HEK293 (cell line): ENCODE results near the gene DGCR8.

Experiments
- CTCF ChIA-PET: fragments of 350-600 bp; formaldehyde crosslinking; extraction: SDS; loops from one replicate; lab custom pipeline; 2021; ENCODE audit warnings: antibody characterized with exemption; lab: Yijun Ruan, JAX
- POLR2A ChIA-PET: fragments of 300-600 bp; formaldehyde crosslinking; extraction: SDS; loops from one replicate; lab custom pipeline; 2020; ENCODE audit warnings: antibody characterized with exemption, inconsistent platforms; lab: Yijun Ruan, JAX
- H3K27ac ChIP-seq: fragments of 200-500 bp; sonication (Bioruptor generic); 2 replicates; pipeline ENCODE4 v1.5.1; 2014; ENCODE audit warnings: low read depth, low read length, control low read depth, inconsistent platforms; ENCODE audit errors: extremely low read depth
- H3K36me3 ChIP-seq, 2 experiments: fragments of 200-500 bp in 1 of 2; sonication (Bioruptor generic) in 1 of 2; 1 replicate in 1 of 2; 2 replicates in 1 of 2; pipeline ENCODE4 v1.5.1; 2014 to 2017; ENCODE audit warnings: inconsistent platforms in 2 of 2, low read length in 2 of 2; ENCODE audit not compliant: control insufficient read depth in 2 of 2, insufficient read depth in 1 of 2
- H3K4me1 ChIP-seq: fragments of 200-500 bp; sonication (Bioruptor generic); 2 replicates; pipeline ENCODE4 v1.5.1; 2014; ENCODE audit warnings: mild to moderate bottlenecking, low read length, inconsistent platforms; ENCODE audit not compliant: control insufficient read depth, insufficient read depth
- H3K4me3 ChIP-seq: 2 replicates; pipeline ENCODE4 v1.5.1; 2011; ENCODE audit warnings: low read depth, mild to moderate bottlenecking, control low read depth, low read length, moderate library complexity
- H3K9me3 ChIP-seq: fragments of 200-500 bp; sonication (Bioruptor generic); 2 replicates; pipeline ENCODE4 v1.5.1; 2014; ENCODE audit warnings: low read depth, low read length, inconsistent platforms; ENCODE audit not compliant: control insufficient read depth, insufficient read depth
- HIC1 ChIP-seq: fragments of 450-650 bp; formaldehyde crosslinking; IDR thresholded peaks from 2 replicates; pipeline ENCODE4 v1.5.1; 2016; ENCODE audit warnings: missing biosample characterization, missing genetic modification characterization
- HOXA7 ChIP-seq: sonication (generic); formaldehyde crosslinking; IDR thresholded peaks from 2 replicates; pipeline ENCODE4 v1.8.1; 2022; ENCODE audit warnings: missing genetic modification reagents, borderline replicate concordance
- IKZF3 ChIP-seq: fragments of 450-650 bp; IDR thresholded peaks from 2 replicates; pipeline ENCODE4 v1.5.0; 2018; ENCODE audit warnings: missing biosample characterization, mild to moderate bottlenecking, missing genetic modification characterization, moderate library complexity
- KLF9 ChIP-seq: fragments of 450-650 bp; formaldehyde crosslinking; IDR thresholded peaks from 2 replicates; pipeline ENCODE4 v1.5.1; 2016; ENCODE audit warnings: missing biosample characterization, missing genetic modification characterization, low read depth
- MZF1 ChIP-seq: fragments of 450-650 bp; formaldehyde crosslinking; IDR thresholded peaks from 2 replicates; pipeline ENCODE4 v1.5.1; 2017; ENCODE audit warnings: missing biosample characterization, missing genetic modification characterization, borderline replicate concordance
- OVOL3 ChIP-seq: fragments of 450-650 bp; formaldehyde crosslinking; IDR thresholded peaks from 2 replicates; pipeline ENCODE4 v1.5.1; 2016; ENCODE audit warnings: missing biosample characterization, missing genetic modification characterization
- PRDM4 ChIP-seq: fragments of 450-650 bp; formaldehyde crosslinking; IDR thresholded peaks from 2 replicates; pipeline ENCODE4 v1.5.1; 2017; ENCODE audit warnings: missing biosample characterization, missing genetic modification characterization
- PRDM6 ChIP-seq: fragments of 450-650 bp; formaldehyde crosslinking; IDR thresholded peaks from 2 replicates; pipeline ENCODE4 v1.5.1; 2017; ENCODE audit warnings: missing biosample characterization, missing genetic modification characterization
- ZBTB10 ChIP-seq: fragments of 450-650 bp; formaldehyde crosslinking; IDR thresholded peaks from 2 replicates; pipeline ENCODE4 v1.5.1; 2016; ENCODE audit warnings: missing biosample characterization, missing genetic modification characterization
- ZFHX2 ChIP-seq: fragments of 450-650 bp; formaldehyde crosslinking; conservative IDR thresholded peaks from 2 replicates; pipeline ENCODE4 v1.5.1; 2016; ENCODE audit warnings: missing biosample characterization, missing genetic modification characterization
- ZIC2 ChIP-seq: fragments of 450-650 bp; formaldehyde crosslinking; IDR thresholded peaks from 2 replicates; pipeline ENCODE4 v1.5.1; 2016; ENCODE audit warnings: missing biosample characterization, missing genetic modification characterization
- ZNF121 ChIP-seq: fragments of 450-650 bp; formaldehyde crosslinking; IDR thresholded peaks from 2 replicates; pipeline ENCODE4 v1.5.1; 2016; ENCODE audit warnings: missing biosample characterization, missing genetic modification characterization
- ZNF341 ChIP-seq: fragments of 450-650 bp; formaldehyde crosslinking; IDR thresholded peaks from 2 replicates; pipeline ENCODE4; 2016; ENCODE audit warnings: low read depth, missing biosample characterization, missing genetic modification characterization
- ZNF366 ChIP-seq: fragments of 450-650 bp; formaldehyde crosslinking; conservative IDR thresholded peaks from 2 replicates; pipeline ENCODE4 v1.5.1; 2016; ENCODE audit warnings: missing biosample characterization, missing genetic modification characterization
- ZNF394 ChIP-seq: fragments of 450-650 bp; formaldehyde crosslinking; IDR thresholded peaks from 2 replicates; pipeline ENCODE4 v1.5.1; 2016; ENCODE audit warnings: missing biosample characterization, missing genetic modification characterization, mild to moderate bottlenecking, moderate library complexity, borderline replicate concordance
- ZNF544 ChIP-seq: fragments of 450-650 bp; formaldehyde crosslinking; IDR thresholded peaks from 2 replicates; pipeline ENCODE4 v1.5.0; 2017; ENCODE audit warnings: missing biosample characterization, missing genetic modification characterization
- ZNF585B ChIP-seq: fragments of 450-650 bp; formaldehyde crosslinking; IDR thresholded peaks from 2 replicates; pipeline ENCODE4 v1.5.1; 2016; ENCODE audit warnings: missing biosample characterization, missing genetic modification characterization
- ZNF600 ChIP-seq: fragments of 450-650 bp; formaldehyde crosslinking; IDR thresholded peaks from 2 replicates; pipeline ENCODE4 v1.5.1; 2016; ENCODE audit warnings: missing biosample characterization, missing genetic modification characterization
- ZNF658 ChIP-seq: fragments of 450-650 bp; formaldehyde crosslinking; IDR thresholded peaks from 2 replicates; pipeline ENCODE4; 2016; ENCODE audit warnings: missing biosample characterization, missing genetic modification characterization
- ZNF677 ChIP-seq: fragments of 450-650 bp; IDR thresholded peaks from 2 replicates; pipeline ENCODE4 v1.5.0; 2018; ENCODE audit warnings: missing biosample characterization, mild to moderate bottlenecking, missing genetic modification characterization, moderate library complexity
- ZNF830 ChIP-seq: fragments of 450-650 bp; IDR thresholded peaks from 2 replicates; pipeline ENCODE4 v1.5.0; 2018; ENCODE audit warnings: missing biosample characterization, missing genetic modification characterization, low read depth, mild to moderate bottlenecking, moderate library complexity
- ZSCAN18 ChIP-seq: fragments of 450-650 bp; formaldehyde crosslinking; IDR thresholded peaks from 2 replicates; pipeline ENCODE4 v1.5.1; 2016; ENCODE audit warnings: missing biosample characterization, missing genetic modification characterization

The DGCR8 gene

GRCh38 chr22:20127318-20127868 lies 47.4 kb downstream of the DGCR8 start:
- Histone ChIP-seq H3K9me3 (no peaks in the 10 kb centered on the region), H3K4me1 (no peaks in the 10 kb centered on the region), H3K36me3 (peaks cover 13 to 59% of the 10 kb centered on the region in 2 experiments; a peak in 2 of 3 replicates), H3K4me3 (no peak overlapping the region), H3K27ac (no peak overlapping the region)
- CTCF ChIA-PET, result interaction anchor here (1.3 kb wide), 1 partner anchor 10 kb away, joined by 3 read pairs; no protein-coding TSS in a partner anchor
- POLR2A ChIA-PET, result interaction anchor here (1.2 to 4.9 kb wide), 2 partner anchors 8 to 14 kb away, joined by 4 to 62 read pairs; partner anchors contain the start of genes RANBP1 and TRMT2A
- no peak for TF ChIP-seq ZNF366 (tag by site-specific recombination)
- no peak for TF ChIP-seq ZNF600 (tag by site-specific recombination)
- TF ChIP-seq OVOL3 (tag by site-specific recombination), result no peak
- no peak for TF ChIP-seq ZNF341 (tag by site-specific recombination)
- no peak for TF ChIP-seq HOXA7 (CRISPR knock-in tag)
- TF ChIP-seq ZNF394 (tag by site-specific recombination), result no peak
- no peak for TF ChIP-seq ZNF121 (tag by site-specific recombination)
- TF ChIP-seq ZNF658, result no peak
- TF ChIP-seq ZBTB10 (tag by site-specific recombination), result no peak
- no peak for TF ChIP-seq ZNF830 (tag by site-specific recombination)

GRCh38 chr22:20127869-20128618 lies 48.0 kb downstream of the DGCR8 start:
- Histone ChIP-seq H3K36me3 (peaks cover 7 to 55% of the 10 kb centered on the region in 2 experiments; a peak in 2 of 3 replicates), H3K27ac (no peak overlapping the region), H3K4me3 (no peak overlapping the region), H3K9me3 (no peaks in the 10 kb centered on the region), H3K4me1 (peaks cover 3% of the 10 kb centered on the region; the same call in 1 of the 2 replicates)
- ChIA-PET CTCF (interaction anchor here (0.5 to 0.6 kb wide), 2 partner anchors 20 to 103 kb away, joined by 3 read pairs; no protein-coding TSS in a partner anchor), POLR2A (interaction anchor here (1.2 to 4.9 kb wide), 2 partner anchors 9 to 15 kb away, joined by 4 to 62 read pairs; partner anchors contain the start of genes RANBP1 and TRMT2A)
- TF ChIP-seq ZNF585B (tag by site-specific recombination), result no peak
- TF ChIP-seq ZIC2 (tag by site-specific recombination), result no peak; the same call in 1 of the 2 replicates
- TF ChIP-seq PRDM6 (tag by site-specific recombination), result no peak
- 0 out of 2 replicates have a peak, but pooled peaks have one; percentile 24 for TF ChIP-seq MZF1 (tag by site-specific recombination)
- peak; percentile 33; the same call in 1 of the 2 replicates for TF ChIP-seq ZFHX2
- TF ChIP-seq ZNF544 (tag by site-specific recombination), result no peak
- TF ChIP-seq ZNF677 (tag by site-specific recombination), result no peak
- TF ChIP-seq KLF9 (tag by site-specific recombination), result no peak
- no peak for TF ChIP-seq ZSCAN18 (tag by site-specific recombination)
- TF ChIP-seq ZNF366 (tag by site-specific recombination), result no peak
- TF ChIP-seq HIC1 (tag by site-specific recombination), result 0 out of 2 replicates have a peak, but pooled peaks have one; percentile 20
- peak; percentile 58; the same call in 1 of the 2 replicates for TF ChIP-seq PRDM4 (tag by site-specific recombination)
- TF ChIP-seq IKZF3 (tag by site-specific recombination), result peak; percentile 62; the same call in 1 of the 2 replicates
